ENCODE data around the gene ZNF44. TPM values are rescaled to one million over a fixed set of nuclear protein-coding genes. Genes with fewer than 3 reads are reported as not detected.

Gene ZNF44
- total and polyA plus RNA-seq, 2 of the 13 experiments (the other 11 are each of a cell fraction or from before 2014, with no cell fraction given): 6.9 to 15.7 TPM

DNA sequence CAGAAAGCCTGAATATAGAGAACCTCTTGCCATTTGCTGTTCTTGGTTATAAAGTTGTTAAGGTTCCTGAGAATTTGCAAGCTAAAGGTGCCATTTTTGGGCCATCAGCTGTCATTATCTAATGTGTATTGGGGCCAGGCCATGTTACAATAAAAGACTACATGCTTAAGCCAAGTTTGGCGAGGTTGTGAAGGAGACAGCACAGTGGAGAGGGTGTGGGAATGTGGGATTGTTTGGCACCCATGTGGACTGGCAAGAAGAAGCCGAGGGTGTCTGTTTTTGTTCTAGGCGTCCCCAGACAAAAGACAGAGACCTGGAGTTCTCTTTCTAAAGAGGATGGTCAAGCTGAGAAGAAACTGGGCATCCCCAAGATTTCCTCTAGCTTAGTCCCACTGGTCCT, 64.7 kb downstream of the ZNF44 start (continued):
- TF ChIP-seq, protein P1, sequence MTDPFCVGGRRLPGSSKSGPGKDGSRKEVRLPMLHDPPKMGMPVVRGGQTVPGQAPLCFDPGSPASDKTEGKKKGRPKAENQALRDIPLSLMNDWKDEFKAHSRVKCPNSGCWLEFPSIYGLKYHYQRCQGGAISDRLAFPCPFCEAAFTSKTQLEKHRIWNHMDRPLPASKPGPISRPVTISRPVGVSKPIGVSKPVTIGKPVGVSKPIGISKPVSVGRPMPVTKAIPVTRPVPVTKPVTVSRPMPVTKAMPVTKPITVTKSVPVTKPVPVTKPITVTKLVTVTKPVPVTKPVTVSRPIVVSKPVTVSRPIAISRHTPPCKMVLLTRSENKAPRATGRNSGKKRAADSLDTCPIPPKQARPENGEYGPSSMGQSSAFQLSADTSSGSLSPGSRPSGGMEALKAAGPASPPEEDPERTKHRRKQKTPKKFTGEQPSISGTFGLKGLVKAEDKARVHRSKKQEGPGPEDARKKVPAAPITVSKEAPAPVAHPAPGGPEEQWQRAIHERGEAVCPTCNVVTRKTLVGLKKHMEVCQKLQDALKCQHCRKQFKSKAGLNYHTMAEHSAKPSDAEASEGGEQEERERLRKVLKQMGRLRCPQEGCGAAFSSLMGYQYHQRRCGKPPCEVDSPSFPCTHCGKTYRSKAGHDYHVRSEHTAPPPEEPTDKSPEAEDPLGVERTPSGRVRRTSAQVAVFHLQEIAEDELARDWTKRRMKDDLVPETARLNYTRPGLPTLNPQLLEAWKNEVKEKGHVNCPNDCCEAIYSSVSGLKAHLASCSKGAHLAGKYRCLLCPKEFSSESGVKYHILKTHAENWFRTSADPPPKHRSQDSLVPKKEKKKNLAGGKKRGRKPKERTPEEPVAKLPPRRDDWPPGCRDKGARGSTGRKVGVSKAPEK (CRISPR knock-in tag; IDR thresholded peaks at IDR 0.05; ENCODE audit: borderline replicate concordance): no peak

DNA sequence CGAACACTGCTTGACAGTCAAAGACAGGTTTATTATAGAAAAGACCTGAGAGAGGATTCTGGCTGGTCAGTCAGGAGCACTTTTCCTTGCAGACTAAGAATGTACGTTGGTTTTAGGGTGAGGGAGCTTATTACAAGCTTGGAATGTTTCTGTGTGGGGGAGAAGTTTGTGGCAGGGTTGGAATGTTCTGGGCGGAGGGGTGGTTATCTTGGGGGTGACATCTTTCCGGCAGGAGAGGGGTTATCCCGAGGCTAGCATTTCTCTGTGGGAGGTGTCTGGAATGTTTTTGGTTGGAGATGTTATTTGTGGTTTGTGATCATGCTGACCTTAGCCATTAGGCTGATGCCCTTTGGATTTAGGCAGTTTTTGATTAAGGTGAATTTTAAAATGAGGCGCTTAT, 70.0 kb downstream of the ZNF44 start:
- Histone ChIP-seq H3K79me2 (ENCODE audit: insufficient read depth, low read length) (no peaks in the 10 kb centered on the region), H3K4me2 (ENCODE audit: low read depth, low read length) (no peak overlapping the region), H3K36me3 (replicated peaks in 1 of 2; ENCODE audit: control insufficient read depth in 1 of 2, insufficient read depth in 2 of 2, low read length in 2 of 2) (no peaks in the 10 kb centered on the region), H3K9me3 (ENCODE audit: low read length) (no peaks in the 10 kb centered on the region), H3K27ac (ENCODE audit: extremely low read length, insufficient read depth, low read length) (no peak overlapping the region), H3K9ac (ENCODE audit: insufficient read depth, low read depth, low read length) (no peak overlapping the region), H3K4me1 (ENCODE audit: insufficient read depth, low read length) (no peaks in the 10 kb centered on the region), H2AFZ (ENCODE audit: low read length) (no peak overlapping the region), H3K4me3 (replicated peaks in 1 of 3; ENCODE audit: insufficient read depth in 1 of 3, low read depth in 2 of 3, low read length in 3 of 3) (no peak overlapping the region), H3K27me3 (ENCODE audit: control insufficient read depth in 1 of 2, insufficient read depth in 2 of 2, low read length in 2 of 2) (no peaks in the 10 kb centered on the region), H4K20me1 (ENCODE audit: insufficient read depth, low read length) (no peaks in the 10 kb centered on the region)
- TF ChIP-seq ZNF589 (CRISPR knock-in tag; conservative IDR thresholded peaks at IDR 0.05): no peak
- no peak for TF ChIP-seq TARDBP (CRISPR knock-in tag; IDR thresholded peaks at IDR 0.05)
- no peak for TF ChIP-seq SUZ12 (IDR thresholded peaks at IDR 0.05; ENCODE audit: low read depth, low read length)
- no peak for TF ChIP-seq SP4 (CRISPR knock-in tag; IDR thresholded peaks at IDR 0.05)
- TF ChIP-seq THRA (CRISPR knock-in tag; IDR thresholded peaks at IDR 0.05; ENCODE audit: borderline replicate concordance): no peak
- TF ChIP-seq REL (CRISPR knock-in tag; conservative IDR thresholded peaks at IDR 0.05): no peak
- no peak for TF ChIP-seq MIXL1 (CRISPR knock-in tag; IDR thresholded peaks at IDR 0.05)
- no peak for TF ChIP-seq CBX2 (IDR thresholded peaks at IDR 0.05; ENCODE audit: low read depth, low read length)
- TF ChIP-seq CBX2 (CRISPR knock-in tag; IDR thresholded peaks at IDR 0.05; ENCODE audit: low read depth): no peak
- FAIRE-seq: no peak
- intact Hi-C loops (cut with micrococcal nuclease; ENCODE audit: unreplicated experiment) (no loop called here), in situ Hi-C loops (cut with HindIII; ENCODE audit: extremely low pct_ligation_motif_present, low pct_unique_long_range_greater_than_20kb) (no loop called here)
- ChIA-PET CTCF (ENCODE audit: low intra/inter-chr PET ratio, low total read pairs) (no interaction called here), POLR2A (no interaction called here)
- BruUV-seq (replicated peaks): no TSS peak
- no peak for ATAC-seq
- DNase-seq (ENCODE audit: low spot score): no peak
- WGBS (ENCODE audit: low lambda C conversion rate): 84% methylated on average over 6 of the region's 6 CpGs

All from HepG2 (cell line).